ENCODE results near the gene SLC39A7.

SLC39A7 gene

GRCh38 chr6:33192105-33192646 lies 8.5 kb upstream of the SLC39A7 start, which contains the start of gene COL11A2:
TSS of gene COL11A2 (minus strand) at chr6:33192467. CDS start at chr6:33192240, 227 bp downstream.
- peak; percentile 32 for DNase-seq

GRCh38 chr6:33192671-33193602 lies 7.7 kb upstream of the SLC39A7 start:
- peak; percentile 55 for DNase-seq

GRCh38 chr6:33193619-33194018 lies 7.0 kb upstream of the SLC39A7 start:
- no peak for DNase-seq

GRCh38 chr6:33194431-33194979 lies 6.2 kb upstream of the SLC39A7 start:
- no peak for DNase-seq

- no peak for DNase-seq
These were observed 5.1 kb upstream of the SLC39A7 start for GRCh38 chr6:33195304-33196165.

GRCh38 chr6:33197431-33198048 lies 3.1 kb upstream of the SLC39A7 start:
- peak; percentile 88 for DNase-seq

- DNase-seq, result no peak
These were observed 2.4 kb upstream of the SLC39A7 start for GRCh38 chr6:33198159-33198852.

- peak; percentile 22 for DNase-seq
These were observed 1.7 kb upstream of the SLC39A7 start for GRCh38 chr6:33198853-33199436.

- DNase-seq, result peak; percentile 94
These were observed 914 bp upstream of the SLC39A7 start for GRCh38 chr6:33199687-33200218.

- no peak for DNase-seq
These were observed 479 bp downstream of the SLC39A7 start for GRCh38 chr6:33201147-33201545.

GRCh38 chr6:33201935-33202334 lies 1.3 kb downstream of the SLC39A7 start:
- no peak for DNase-seq

- DNase-seq, result no peak
These were observed 2.1 kb downstream of the SLC39A7 start for GRCh38 chr6:33202799-33203198.

GRCh38 chr6:33203443-33204164 lies 2.9 kb downstream of the SLC39A7 start:
- no peak for DNase-seq

GRCh38 chr6:33204165-33204414 lies 3.4 kb downstream of the SLC39A7 start:
- no peak for DNase-seq

- DNase-seq, result peak; percentile 98
These were observed 3.9 kb downstream of the SLC39A7 start, which contains the start of gene HSD17B8 for GRCh38 chr6:33204415-33205190. TSS of gene HSD17B8 (plus strand) at chr6:33204655. CDS start at chr6:33204669, 14 bp downstream.

GRCh38 chr6:33205191-33206026 lies 4.7 kb downstream of the SLC39A7 start:
- DNase-seq, result peak; percentile 68

GRCh38 chr6:33206027-33206863 lies 5.6 kb downstream of the SLC39A7 start:
- DNase-seq, result no peak

All from NCI-H82 (cell line).